K562 (cell line): Measurements from ENCODE around the gene MAP2K4. TPM values are rescaled to one million over a fixed set of nuclear protein-coding genes. Genes with fewer than 3 reads are reported as not detected.
A peak's percentile ranks its signal among the peaks of the same experiment; 100 is the strongest.

Source experiments
- MAFF ChIP-seq: IDR thresholded peaks from 2 replicates; pipeline ENCODE4 v1.6.1; 2012; ENCODE audit warnings: low read length, improper control_type of control experiment
- RAD21 ChIP-seq, 2 experiments: fragments of 250-450 bp in 1 of 2; fragments of 450-650 bp in 1 of 2; sonication (Bioruptor Pico) in 1 of 2; formaldehyde crosslinking in 1 of 2; IDR thresholded peaks in 1 of 2; conservative IDR thresholded peaks in 1 of 2; 2 replicates each; pipeline versions ENCODE4 v1.4.0 to v1.8.0; 2020 to 2022; ENCODE audit warnings: mild to moderate bottlenecking in 2 of 2, moderate library complexity in 1 of 2
- REST ChIP-seq, 2 experiments: fragments of 450-650 bp; formaldehyde crosslinking in 1 of 2; IDR thresholded peaks; 2 replicates each; pipeline versions ENCODE4 v1.4.0 to v1.6.1; 2014 to 2020; ENCODE audit warnings: mild to moderate bottlenecking in 2 of 2, borderline replicate concordance in 1 of 2, low read depth in 1 of 2
- THRAP3 ChIP-seq: fragments of 450-650 bp; IDR thresholded peaks from 2 replicates; pipeline ENCODE4 v1.6.1; 2016; ENCODE audit warnings: mild to moderate bottlenecking, inconsistent platforms, borderline replicate concordance
- ZBTB40 ChIP-seq, 2 experiments: fragments of 450-650 bp in 1 of 2; sonication (generic) in 1 of 2; formaldehyde crosslinking in 1 of 2; IDR thresholded peaks; 2 replicates each; pipeline versions ENCODE4 v1.7.1 to v1.9.0; 2016 to 2022; ENCODE audit warnings: inconsistent platforms in 1 of 2, mild to moderate bottlenecking in 1 of 2, missing genetic modification reagents in 1 of 2
- ZNF174 ChIP-seq: fragments of 250-450 bp; sonication (Bioruptor Pico); IDR thresholded peaks from 2 replicates; pipeline ENCODE4 v1.4.0; 2020; ENCODE audit warnings: mild to moderate bottlenecking
- ZNF384 ChIP-seq: IDR thresholded peaks from 2 replicates; pipeline ENCODE4 v1.6.1; 2012; ENCODE audit warnings: low read depth, low read length, improper control_type of control experiment
- polyA plus RNA-seq, 8 experiments: library from polyadenylated mRNA; depleted of rRNA in 4 of 8; stranded (reverse) in 5 of 8; unstranded in 3 of 8; fragments of >200 nt; fragmentation: Nextera tagmentation in 2 of 8; fragmentation: Illumina TruSeq in 1 of 8; extraction: Ambion mirVana in 2 of 8; extraction: Trizol in 1 of 8; gene quantifications; 2 replicates each; pipeline versions ENCODE4 v1.2.1 to v1.2.3, GENCODE V29; 2011 to 2014; ENCODE audit warnings: inconsistent platforms in 1 of 8, missing spikeins in 1 of 8
- total RNA-seq, 7 experiments: library from RNA; depleted of rRNA in 6 of 7; stranded (reverse); fragments of >200 nt in 6 of 7; fragmentation: Illumina TruSeq in 2 of 7; extraction: Trizol in 2 of 7; gene quantifications; 2 replicates each; pipeline versions ENCODE4 v1.2.1 to v1.2.3, GENCODE V29; 2011 to 2021; ENCODE audit warnings: low replicate concordance in 1 of 7

MAP2K4 gene
- total and polyA plus RNA-seq, 9 of the 15 experiments (the other 6 are each of a cell fraction or from before 2014, with no cell fraction given), result 3.0 to 15.9 (median 10.8) TPM

GRCh38 chr17:12180644-12181261, 160.1 kb downstream of the MAP2K4 start (continued):
- TF ChIP-seq REST (IDR thresholded peaks at IDR 0.05; ENCODE audit: borderline replicate concordance) (peak; percentile 45; the same call in 1 of the 2 replicates), REST (CRISPR knock-in tag; IDR thresholded peaks at IDR 0.05; ENCODE audit: low read depth) (no peak), THRAP3 (no peak), RAD21 (CRISPR knock-in tag; conservative IDR thresholded peaks at IDR 0.05 in 1 of 2, IDR thresholded peaks at IDR 0.05 in 1 of 2) (peak; percentile 50 to 70), ZNF384 (no peak), ZNF174 (no peak), MAFF (no peak), ZBTB40 (IDR thresholded peaks at IDR 0.05) (no peak), ZBTB40 (CRISPR knock-in tag; IDR thresholded peaks at IDR 0.05) (no peak)
